ENCODE results near the gene FAF1. TPM values are rescaled to one million over a fixed set of nuclear protein-coding genes. Genes with fewer than 3 reads are reported as not detected.

Gene FAF1
- total RNA-seq, 4 donors from 2014 or later: 60.4 to 89.0 (median 67.8) TPM

- Histone ChIP-seq H3K4me3 (no peak overlapping the region), H3K27me3 (no peaks in the 10 kb centered on the region), H3K27ac (no peak overlapping the region), H3K9me3 (peaks cover 0 to 18% (median 0%) of the 10 kb centered on the region in 3 donors), H3K4me1 (no peaks in the 10 kb centered on the region), H3K36me3 (no peaks in the 10 kb centered on the region)
- WGBS, 2 donors (ENCODE audit: low coverage in 1 of 2): 46 to 90% methylated on average over 1 of the region's 1 CpG
- no peak for TF ChIP-seq CTCF (IDR thresholded peaks at IDR 0.05)
- TF ChIP-seq POLR2A (IDR thresholded peaks at IDR 0.05): no peak
- no peak for ATAC-seq
Observed at GRCh38 chr1:50861772-50862171, 98.3 kb downstream of the FAF1 start.

- H3K27ac ChIP-seq: no peak overlapping the region
- no peaks in the 10 kb centered on the region for H3K36me3 ChIP-seq
- 93 to 94% methylated on average over 4 of the region's 4 CpGs for WGBS, 2 donors (ENCODE audit: low coverage in 1 of 2)
- no peak overlapping the region for H3K4me3 ChIP-seq
- TF ChIP-seq EP300 (IDR thresholded peaks at IDR 0.05): no peak
- no peak for TF ChIP-seq POLR2A (IDR thresholded peaks at IDR 0.05)
- no peak for TF ChIP-seq CTCF (IDR thresholded peaks at IDR 0.05)
- TF ChIP-seq POLR2AphosphoS5 (IDR thresholded peaks at IDR 0.05): no peak
- peaks cover 0 to 18% (median 0%) of the 10 kb centered on the region in 3 donors for H3K9me3 ChIP-seq
- H3K27me3 ChIP-seq: no peaks in the 10 kb centered on the region
- ATAC-seq: no peak
- no peaks in the 10 kb centered on the region for H3K4me1 ChIP-seq
Observed at GRCh38 chr1:50860702-50861101, 99.4 kb downstream of the FAF1 start.

GRCh38 chr1:50860256-50860655 lies 99.8 kb downstream of the FAF1 start:
- Histone ChIP-seq H3K4me1 (no peaks in the 10 kb centered on the region), H3K27me3 (no peaks in the 10 kb centered on the region), H3K27ac (no peak overlapping the region), H3K36me3 (no peaks in the 10 kb centered on the region), H3K4me3 (no peak overlapping the region), H3K9me3 (peaks cover 0 to 18% (median 0%) of the 10 kb centered on the region in 3 donors)
- TF ChIP-seq POLR2AphosphoS5 (IDR thresholded peaks at IDR 0.05): no peak
- no peak for TF ChIP-seq EP300 (IDR thresholded peaks at IDR 0.05)
- TF ChIP-seq CTCF (IDR thresholded peaks at IDR 0.05): no peak
- TF ChIP-seq POLR2A (IDR thresholded peaks at IDR 0.05): no peak
- no peak for ATAC-seq
- WGBS, 2 donors (ENCODE audit: low coverage in 1 of 2): 90 to 100% methylated on average over 2 of the region's 2 CpGs

GRCh38 chr1:50859657-50860056 lies 100.4 kb downstream of the FAF1 start:
- no peaks in the 10 kb centered on the region for H3K4me1 ChIP-seq
- H3K9me3 ChIP-seq: peaks cover 0 to 18% (median 0%) of the 10 kb centered on the region in 3 donors
- WGBS, 2 donors (ENCODE audit: low coverage in 1 of 2): 100% methylated on average over 1 of the region's 1 CpG; no CpG with 5 or more reads in 1 of the 2 donors
- no peak for TF ChIP-seq POLR2A (IDR thresholded peaks at IDR 0.05)
- no peak for TF ChIP-seq CTCF (IDR thresholded peaks at IDR 0.05)
- TF ChIP-seq POLR2AphosphoS5 (IDR thresholded peaks at IDR 0.05): no peak
- no peak for TF ChIP-seq EP300 (IDR thresholded peaks at IDR 0.05)
- H3K36me3 ChIP-seq: no peaks in the 10 kb centered on the region
- no peaks in the 10 kb centered on the region for H3K27me3 ChIP-seq
- H3K4me3 ChIP-seq: no peak overlapping the region
- no peak for ATAC-seq
- no peak overlapping the region for H3K27ac ChIP-seq

- Histone ChIP-seq H3K36me3 (no peaks in the 10 kb centered on the region), H3K27ac (no peak overlapping the region), H3K9me3 (peaks cover 0 to 18% (median 0%) of the 10 kb centered on the region in 3 donors), H3K4me3 (no peak overlapping the region), H3K4me1 (peaks cover 0 to 2% (median 0%) of the 10 kb centered on the region in 3 donors), H3K27me3 (no peaks in the 10 kb centered on the region)
- TF ChIP-seq POLR2AphosphoS5 (IDR thresholded peaks at IDR 0.05) (no peak), POLR2A (IDR thresholded peaks at IDR 0.05) (no peak), EP300 (IDR thresholded peaks at IDR 0.05) (no peak), CTCF (IDR thresholded peaks at IDR 0.05) (no peak)
- WGBS, 2 donors (ENCODE audit: low coverage in 1 of 2): 100% methylated on average over 1 of the region's 1 CpG
- no peak for ATAC-seq
Observed at GRCh38 chr1:50858761-50859160, 101.3 kb downstream of the FAF1 start.
